IMR-90 (cell line): ENCODE data around the gene IFT57.
A peak's percentile ranks its signal among the peaks of the same experiment; 100 is the strongest.

Experiments
- CEBPB ChIP-seq: IDR thresholded peaks from 2 replicates; pipeline ENCODE4 v1.6.1; 2012; ENCODE audit warnings: low read depth, low read length, improper control_type of control experiment
- CTCF ChIP-seq: conservative IDR thresholded peaks from 2 replicates; pipeline ENCODE4 v1.5.1; 2012; ENCODE audit warnings: mild to moderate bottlenecking, low read depth, low read length, improper control_type of control experiment
- FOS ChIP-seq: fragments of 150-350 bp; IDR thresholded peaks from 2 replicates; pipeline ENCODE4 v1.6.1; 2016; ENCODE audit warnings: low read depth, low read length
- MAFK ChIP-seq: IDR thresholded peaks from 2 replicates; pipeline ENCODE4 v1.6.1; 2012; ENCODE audit warnings: low read depth, low read length, improper control_type of control experiment
- MXI1 ChIP-seq: IDR thresholded peaks from 2 replicates; pipeline ENCODE4 v1.6.1; 2012; ENCODE audit warnings: low read depth, mild to moderate bottlenecking, low read length, moderate library complexity, borderline replicate concordance
- POLR2A ChIP-seq: IDR thresholded peaks from 2 replicates; pipeline ENCODE4 v1.6.1; 2012; ENCODE audit warnings: mild to moderate bottlenecking, low read depth, low read length
- RAD21 ChIP-seq: IDR thresholded peaks from 2 replicates; pipeline ENCODE4 v1.6.1; 2012; ENCODE audit warnings: low read length, improper control_type of control experiment
- RCOR1 ChIP-seq: IDR thresholded peaks from 2 replicates; pipeline ENCODE4 v1.6.1; 2012; ENCODE audit warnings: mild to moderate bottlenecking, low read length, improper control_type of control experiment; ENCODE audit not compliant: insufficient replicate concordance
- RFX5 ChIP-seq: IDR thresholded peaks from 2 replicates; pipeline ENCODE4 v1.8.0; 2012; ENCODE audit warnings: low read depth, mild to moderate bottlenecking, low read length, moderate library complexity
- SMC3 ChIP-seq: fragments of 150-350 bp; IDR thresholded peaks from 2 replicates; pipeline ENCODE4 v1.6.1; 2016; ENCODE audit warnings: low read depth, mild to moderate bottlenecking, antibody characterized with exemption, low read length, moderate library complexity

GRCh38 chr3:108180194-108180593 lies 42.0 kb downstream of the IFT57 start:
- TF ChIP-seq POLR2A (no peak), CTCF (no peak), CEBPB (peak; percentile 15; the same call in 1 of the 2 replicates), RFX5 (no peak), RAD21 (no peak), RCOR1 (no peak), FOS (no peak), SMC3 (no peak), MAFK (no peak), MXI1 (no peak)
